Breast epithelium (tissue), 3 donors: Measurements from ENCODE around the gene TPGS2.

Experiments used
- POLR2A ChIP-seq: fragments of 450-650 bp; IDR thresholded peaks from one replicate; pipeline ENCODE4 v1.6.1; 2016; ENCODE audit warnings: antibody characterized with exemption, mild to moderate bottlenecking, moderate library complexity
- TF ChIP-seq, protein P1 (sequence below), 3 donors: fragments of 450-650 bp; IDR thresholded peaks; one replicate each; pipeline ENCODE4 v1.5.1; 2016 to 2017; ENCODE audit warnings: antibody characterized with exemption in 3 of 3, mild to moderate bottlenecking in 3 of 3, moderate library complexity in 3 of 3

DNA sequence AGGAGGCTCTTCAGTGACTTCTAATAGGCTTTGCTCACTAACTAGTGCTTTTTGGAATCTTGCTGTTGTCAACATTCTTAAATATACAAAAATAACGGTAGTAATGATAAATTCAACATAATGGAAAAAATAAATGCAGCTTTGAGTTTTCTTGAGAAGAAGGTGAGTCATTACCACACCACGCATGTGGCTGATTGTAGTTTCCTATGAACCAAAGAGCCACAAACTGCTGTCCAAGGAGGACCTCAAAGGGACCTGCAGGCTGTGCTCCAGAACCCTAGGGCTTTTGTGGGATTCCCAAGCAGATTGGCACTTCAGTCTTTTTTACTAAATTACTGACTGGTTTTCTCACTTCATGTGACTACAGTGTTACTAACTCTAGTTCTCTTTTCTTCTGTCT lies 66.7 kb downstream of the TPGS2 start:
- TF ChIP-seq POLR2A: no peak
- TF ChIP-seq, protein P1, sequence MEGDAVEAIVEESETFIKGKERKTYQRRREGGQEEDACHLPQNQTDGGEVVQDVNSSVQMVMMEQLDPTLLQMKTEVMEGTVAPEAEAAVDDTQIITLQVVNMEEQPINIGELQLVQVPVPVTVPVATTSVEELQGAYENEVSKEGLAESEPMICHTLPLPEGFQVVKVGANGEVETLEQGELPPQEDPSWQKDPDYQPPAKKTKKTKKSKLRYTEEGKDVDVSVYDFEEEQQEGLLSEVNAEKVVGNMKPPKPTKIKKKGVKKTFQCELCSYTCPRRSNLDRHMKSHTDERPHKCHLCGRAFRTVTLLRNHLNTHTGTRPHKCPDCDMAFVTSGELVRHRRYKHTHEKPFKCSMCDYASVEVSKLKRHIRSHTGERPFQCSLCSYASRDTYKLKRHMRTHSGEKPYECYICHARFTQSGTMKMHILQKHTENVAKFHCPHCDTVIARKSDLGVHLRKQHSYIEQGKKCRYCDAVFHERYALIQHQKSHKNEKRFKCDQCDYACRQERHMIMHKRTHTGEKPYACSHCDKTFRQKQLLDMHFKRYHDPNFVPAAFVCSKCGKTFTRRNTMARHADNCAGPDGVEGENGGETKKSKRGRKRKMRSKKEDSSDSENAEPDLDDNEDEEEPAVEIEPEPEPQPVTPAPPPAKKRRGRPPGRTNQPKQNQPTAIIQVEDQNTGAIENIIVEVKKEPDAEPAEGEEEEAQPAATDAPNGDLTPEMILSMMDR (IDR thresholded peaks at IDR 0.05): no peak
